Trophoblast cell (in vitro differentiated cells and primary cell): Measurements from ENCODE around the gene MYZAP.

Experiments used
- DNase-seq, 2 donors: peaks; one replicate each; pipeline ENCODE4 v3.0.0-alpha.2; 2016
- H2AFZ ChIP-seq: 2 replicates; pipeline ENCODE4 v1.6.1; 2013; ENCODE audit warnings: low read length, moderate library complexity, mild to moderate bottlenecking; ENCODE audit not compliant: insufficient read depth, poor library complexity
- H2AK5ac ChIP-seq: 2 replicates; pipeline ENCODE4 v1.6.1; 2013; ENCODE audit warnings: mild to moderate bottlenecking, low read length
- H2BK120ac ChIP-seq: 2 replicates; pipeline ENCODE4 v1.6.1; 2013; ENCODE audit warnings: low read length, mild to moderate bottlenecking, moderate library complexity; ENCODE audit not compliant: insufficient read depth, poor library complexity
- H2BK12ac ChIP-seq: 2 replicates; pipeline ENCODE4 v1.6.1; 2013; ENCODE audit warnings: mild to moderate bottlenecking, low read length, moderate library complexity
- H2BK5ac ChIP-seq: 2 replicates; pipeline ENCODE4 v1.6.1; 2013; ENCODE audit warnings: low read length, low read depth, moderate library complexity, mild to moderate bottlenecking; ENCODE audit not compliant: poor library complexity
- H3K14ac ChIP-seq: 2 replicates; pipeline ENCODE4 v1.6.1; 2013; ENCODE audit warnings: mild to moderate bottlenecking, low read length
- H3K18ac ChIP-seq: 2 replicates; pipeline ENCODE4 v1.6.1; 2013; ENCODE audit warnings: mild to moderate bottlenecking, low read length
- H3K23ac ChIP-seq: 2 replicates; pipeline ENCODE4 v1.6.1; 2013; ENCODE audit warnings: low read length
- H3K27ac ChIP-seq: 2 replicates; pipeline ENCODE4 v1.5.1; 2013; ENCODE audit warnings: low read depth, mild to moderate bottlenecking, inconsistent platforms, low read length, moderate library complexity
- H3K27me3 ChIP-seq: 2 replicates; pipeline ENCODE4 v1.6.1; 2013; ENCODE audit warnings: inconsistent platforms, mild to moderate bottlenecking, low read length, moderate library complexity; ENCODE audit not compliant: insufficient read depth
- H3K36me3 ChIP-seq, 2 experiments: 1 replicate in 1 of 2; 2 replicates in 1 of 2; pipeline ENCODE4 v1.6.1; 2013; ENCODE audit warnings: low read length in 2 of 2, mild to moderate bottlenecking in 2 of 2, moderate library complexity in 1 of 2; ENCODE audit not compliant: insufficient read depth in 2 of 2, control insufficient read depth in 1 of 2
- H3K4ac ChIP-seq: 2 replicates; pipeline ENCODE4 v1.6.1; 2013; ENCODE audit warnings: low read depth, mild to moderate bottlenecking, low read length, moderate library complexity
- H3K4me1 ChIP-seq, 2 experiments: 1 replicate in 1 of 2; 2 replicates in 1 of 2; pipeline ENCODE4 v1.6.1; 2013; ENCODE audit warnings: low read length in 2 of 2, mild to moderate bottlenecking in 2 of 2, moderate library complexity in 1 of 2; ENCODE audit not compliant: insufficient read depth in 2 of 2, control insufficient read depth in 1 of 2
- H3K4me2 ChIP-seq: 2 replicates; pipeline ENCODE4 v1.6.1; 2013; ENCODE audit warnings: inconsistent platforms, mild to moderate bottlenecking, low read length, moderate library complexity
- H3K4me3 ChIP-seq: 2 replicates; pipeline ENCODE4 v1.5.1; 2013; ENCODE audit warnings: mild to moderate bottlenecking, low read depth, low read length, inconsistent platforms
- H3K79me1 ChIP-seq: one replicate; pipeline ENCODE4 v1.6.1; 2013; ENCODE audit warnings: low read length
- H3K79me2 ChIP-seq: 2 replicates; pipeline ENCODE4 v1.6.1; 2013; ENCODE audit warnings: low read length, mild to moderate bottlenecking; ENCODE audit not compliant: control insufficient read depth, insufficient read depth, poor library complexity
- H3K9ac ChIP-seq: 2 replicates; pipeline ENCODE4 v1.6.1; 2013; ENCODE audit warnings: mild to moderate bottlenecking, low read length
- H3K9me3 ChIP-seq: 2 replicates; pipeline ENCODE4 v1.6.1; 2013; ENCODE audit warnings: low read depth, mild to moderate bottlenecking, control low read depth, inconsistent platforms, low read length; ENCODE audit not compliant: insufficient read depth
- H4K12ac ChIP-seq: 2 replicates; pipeline ENCODE4 v1.6.1; 2013; ENCODE audit warnings: low read depth, mild to moderate bottlenecking, low read length, moderate library complexity
- H4K8ac ChIP-seq: 2 replicates; pipeline ENCODE4 v1.6.1; 2013; ENCODE audit warnings: low read depth, mild to moderate bottlenecking, low read length, moderate library complexity
- H4K91ac ChIP-seq: one replicate; pipeline ENCODE4 v1.6.1; 2013; ENCODE audit warnings: low read depth, mild to moderate bottlenecking, low read length, moderate library complexity
- WGBS: extraction: QIAGEN DNeasy Blood & Tissue Kit; methylation state at CpG from one replicate; pipeline ENCODE4 v1.1.7; 2013; ENCODE audit warnings: missing lambda C conversion rate; ENCODE audit not compliant: insufficient read length, insufficient coverage; ENCODE audit errors: extremely low coverage; 5-methylcytosine and 5-hydroxymethylcytosine counted together

The MYZAP gene

DNA sequence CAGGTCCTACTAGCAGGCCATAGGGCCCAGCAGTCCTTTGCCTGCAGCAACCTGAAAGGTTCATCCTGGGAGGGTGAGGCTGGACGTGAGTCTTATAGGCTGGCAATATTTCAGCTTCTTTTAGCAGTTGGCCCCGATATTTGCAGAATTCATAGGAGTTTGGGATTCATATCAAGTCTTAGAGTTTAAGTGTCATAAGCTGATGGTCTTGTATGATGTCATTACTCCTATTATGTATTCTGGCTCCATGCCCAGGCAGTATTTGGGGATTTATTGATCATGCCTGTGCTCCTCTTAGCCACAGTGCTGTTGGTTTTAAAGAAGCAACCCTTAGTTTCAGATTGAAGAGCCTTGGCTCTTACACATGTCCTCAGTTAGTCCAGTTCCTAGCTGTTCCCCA lies 73.5 kb downstream of the MYZAP start:
- H3K27ac ChIP-seq, result no peak overlapping the region
- no CpG with 5 or more reads among the region's 2 CpGs for WGBS
- no peak overlapping the region for H4K12ac ChIP-seq

DNA sequence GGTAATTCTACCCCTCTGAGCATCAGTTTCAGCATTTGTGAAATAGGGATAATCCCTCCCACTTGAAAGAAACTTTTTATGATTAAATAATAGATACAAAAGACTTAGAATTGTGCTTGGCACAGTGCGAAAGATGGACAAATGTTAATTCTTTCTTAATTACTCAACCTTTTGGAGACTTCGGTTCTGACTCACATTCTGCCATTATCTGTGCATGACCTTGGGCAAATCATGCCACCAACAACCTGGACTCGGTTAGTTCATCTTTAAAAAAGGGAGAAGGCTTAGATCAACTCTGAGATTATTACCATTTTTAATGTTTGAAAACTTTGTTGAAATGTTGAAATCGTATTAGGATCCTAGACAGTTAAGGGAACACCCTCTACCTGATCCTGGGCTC lies 74.2 kb downstream of the MYZAP start:
- H4K8ac ChIP-seq, result no peak overlapping the region
- H3K79me1 ChIP-seq, result no peaks in the 10 kb centered on the region
- no peaks in the 10 kb centered on the region for H3K27me3 ChIP-seq
- H2BK12ac ChIP-seq, result no peak overlapping the region
- H3K4me2 ChIP-seq, result no peak overlapping the region
- no peaks in the 10 kb centered on the region for H3K79me2 ChIP-seq
- no peak overlapping the region for H2BK5ac ChIP-seq
- H3K9ac ChIP-seq, result no peak overlapping the region
- H3K9me3 ChIP-seq, result no peaks in the 10 kb centered on the region
- WGBS, result no CpG with 5 or more reads among the region's 4 CpGs
- H4K91ac ChIP-seq, result no peak overlapping the region
- no peak overlapping the region for H3K4me3 ChIP-seq
- no peak overlapping the region for H3K14ac ChIP-seq
- H3K23ac ChIP-seq, result no peak overlapping the region
- H3K4me1 ChIP-seq, result peaks cover 0 to 2% of the 10 kb centered on the region in 2 experiments
- H2AFZ ChIP-seq, result no peak overlapping the region
- H3K27ac ChIP-seq, result no peak overlapping the region
- H2AK5ac ChIP-seq, result no peak overlapping the region
- no peak overlapping the region for H2BK120ac ChIP-seq
- no peak overlapping the region for H3K18ac ChIP-seq
- no peak overlapping the region for H3K4ac ChIP-seq
- no peaks in the 10 kb centered on the region for H3K36me3 ChIP-seq
- H4K12ac ChIP-seq, result no peak overlapping the region
- peak in 1 of 2 donors; percentile 36 for DNase-seq

More for the DNA sequence above, 73.5 kb downstream of the MYZAP start:
- Histone ChIP-seq H3K79me1 (no peaks in the 10 kb centered on the region), H3K23ac (no peak overlapping the region), H3K4ac (no peak overlapping the region), H4K8ac (no peak overlapping the region), H3K4me3 (no peak overlapping the region), H2BK120ac (no peak overlapping the region), H2BK12ac (no peak overlapping the region), H4K91ac (no peak overlapping the region), H3K9me3 (no peaks in the 10 kb centered on the region), H3K18ac (no peak overlapping the region), H3K4me2 (no peak overlapping the region), H2AFZ (no peak overlapping the region), H2BK5ac (no peak overlapping the region), H3K9ac (no peak overlapping the region), H3K14ac (no peak overlapping the region), H3K4me1 (peaks cover 0 to 2% of the 10 kb centered on the region in 2 experiments), H3K36me3 (no peaks in the 10 kb centered on the region), H3K79me2 (no peaks in the 10 kb centered on the region), H3K27me3 (no peaks in the 10 kb centered on the region), H2AK5ac (no peak overlapping the region)
- DNase-seq, result no peak

- no peak overlapping the region for H3K23ac ChIP-seq
- H3K79me2 ChIP-seq, result no peaks in the 10 kb centered on the region
- H3K27ac ChIP-seq, result no peak overlapping the region
- peak overlapping the region; percentile 27 for H3K4me2 ChIP-seq
- H2AK5ac ChIP-seq, result no peak overlapping the region
- no peak overlapping the region for H3K4me3 ChIP-seq
- no peak overlapping the region for H3K14ac ChIP-seq
- H3K4ac ChIP-seq, result no peak overlapping the region
- peak; percentile 38 to 78 for DNase-seq
- no peak overlapping the region for H4K12ac ChIP-seq
- H3K36me3 ChIP-seq, result no peaks in the 10 kb centered on the region
- no peak overlapping the region for H4K8ac ChIP-seq
- no peaks in the 10 kb centered on the region for H3K79me1 ChIP-seq
- peaks cover 0 to 2% of the 10 kb centered on the region in 2 experiments for H3K4me1 ChIP-seq
- H4K91ac ChIP-seq, result no peak overlapping the region
- no peak overlapping the region for H3K18ac ChIP-seq
- no peaks in the 10 kb centered on the region for H3K27me3 ChIP-seq
- no peak overlapping the region for H3K9ac ChIP-seq
- no peak overlapping the region for H2BK12ac ChIP-seq
- no peak overlapping the region for H2BK120ac ChIP-seq
- H2BK5ac ChIP-seq, result no peak overlapping the region
- H2AFZ ChIP-seq, result no peak overlapping the region
- no CpG with 5 or more reads among the region's 10 CpGs for WGBS
- no peaks in the 10 kb centered on the region for H3K9me3 ChIP-seq
Measured at GRCh38 chr15:57667171-57667849, 75.6 kb downstream of the MYZAP start.

DNA sequence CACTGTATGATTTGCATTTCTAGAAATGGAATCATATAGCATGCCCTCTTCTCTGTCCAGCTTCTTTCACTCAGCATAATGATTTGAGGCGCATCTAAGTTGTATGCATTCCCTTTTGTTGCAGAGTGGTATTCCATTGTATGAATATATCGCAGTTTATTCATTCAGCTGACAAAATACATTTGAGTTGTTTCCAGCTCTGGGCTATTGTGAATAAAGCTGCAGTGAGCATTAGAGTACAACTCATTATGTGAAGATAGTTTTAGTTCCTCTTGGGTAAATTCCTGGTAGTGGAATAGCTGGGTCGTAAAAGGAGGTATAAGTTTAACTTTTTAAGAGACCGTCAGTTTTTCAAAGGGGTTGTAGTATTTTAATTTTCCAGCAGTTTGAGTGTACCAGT lies 76.3 kb downstream of the MYZAP start:
- H4K12ac ChIP-seq, result no peak overlapping the region
- no peak overlapping the region for H3K9ac ChIP-seq
- H2BK12ac ChIP-seq, result no peak overlapping the region
- no peak overlapping the region for H3K27ac ChIP-seq
- no peak overlapping the region for H3K4ac ChIP-seq
- H2BK120ac ChIP-seq, result no peak overlapping the region
- no peak overlapping the region for H4K91ac ChIP-seq
- H2AFZ ChIP-seq, result no peak overlapping the region
- no CpG with 5 or more reads among the region's 4 CpGs for WGBS
- H2BK5ac ChIP-seq, result no peak overlapping the region
- H4K8ac ChIP-seq, result no peak overlapping the region
- no peaks in the 10 kb centered on the region for H3K36me3 ChIP-seq
- no peak overlapping the region for H3K4me3 ChIP-seq
- H3K14ac ChIP-seq, result no peak overlapping the region
- no peak for DNase-seq
- H3K4me1 ChIP-seq, result peaks cover 0 to 2% of the 10 kb centered on the region in 2 experiments
- H3K4me2 ChIP-seq, result no peak overlapping the region
- no peak overlapping the region for H2AK5ac ChIP-seq
- no peaks in the 10 kb centered on the region for H3K27me3 ChIP-seq
- H3K79me2 ChIP-seq, result no peaks in the 10 kb centered on the region
- no peaks in the 10 kb centered on the region for H3K79me1 ChIP-seq
- H3K9me3 ChIP-seq, result no peaks in the 10 kb centered on the region
- no peak overlapping the region for H3K18ac ChIP-seq
- no peak overlapping the region for H3K23ac ChIP-seq
